Lung (tissue), 12 donors: ENCODE measurements around the gene SCRN2. TPM values are rescaled to one million over a fixed set of nuclear protein-coding genes. Genes with fewer than 3 reads are reported as not detected.

ENCODE experiments used
- ATAC-seq: fragments of 200-7000 bp; cut with Tn5 transposase; one replicate; pipeline ENCODE4 v1.9.1; 2020; ENCODE audit warnings: moderate number of reproducible peaks; ENCODE audit not compliant: insufficient read depth, low FRiP score
- DNase-seq, 3 donors: peaks; one replicate each; pipeline ENCODE4 v3.0.0-alpha.2; 2013 to 2017
- H3K27ac ChIP-seq, 2 donors: one replicate each; pipeline ENCODE4 v1.5.1; 2013; ENCODE audit warnings: mild to moderate bottlenecking in 2 of 2, moderate library complexity in 2 of 2, control low read depth in 1 of 2, inconsistent platforms in 1 of 2, low read depth in 1 of 2, low read length in 1 of 2
- H3K27me3 ChIP-seq, 3 donors: one replicate each; pipeline ENCODE4 v1.5.1; 2013; ENCODE audit warnings: low read length in 2 of 3; ENCODE audit not compliant: control insufficient read depth in 3 of 3, insufficient read depth in 3 of 3
- H3K36me3 ChIP-seq, 4 donors: one replicate each; pipeline ENCODE4 v1.5.1; 2013; ENCODE audit warnings: low read length in 4 of 4, mild to moderate bottlenecking in 1 of 4, moderate library complexity in 1 of 4; ENCODE audit not compliant: control insufficient read depth in 4 of 4, insufficient read depth in 4 of 4
- H3K4me1 ChIP-seq, 5 donors: one replicate each; pipeline ENCODE4 v1.5.1; 2013; ENCODE audit warnings: low read length in 5 of 5, mild to moderate bottlenecking in 2 of 5, moderate library complexity in 1 of 5; ENCODE audit not compliant: control insufficient read depth in 5 of 5, insufficient read depth in 5 of 5
- H3K4me3 ChIP-seq: one replicate; pipeline ENCODE4 v1.5.1; 2013; ENCODE audit warnings: mild to moderate bottlenecking, control low read depth, moderate library complexity
- H3K9ac ChIP-seq, 2 donors: one replicate each; pipeline ENCODE4 v1.5.1; 2013; ENCODE audit warnings: low read length in 2 of 2, control low read depth in 1 of 2; ENCODE audit not compliant: insufficient read depth in 1 of 2
- H3K9me3 ChIP-seq, 4 donors: one replicate each; pipeline ENCODE4 v1.5.1; 2013; ENCODE audit warnings: low read length in 3 of 4, mild to moderate bottlenecking in 1 of 4, moderate library complexity in 1 of 4; ENCODE audit not compliant: control insufficient read depth in 4 of 4, insufficient read depth in 3 of 4
- WGBS, 2 donors: extraction: QIAGEN DNeasy Blood & Tissue Kit; methylation state at CpG; one replicate each; pipeline ENCODE4 v1.1.7; 2013; 5-methylcytosine and 5-hydroxymethylcytosine counted together
- polyA plus RNA-seq, 2 donors: library from polyadenylated mRNA; stranded (reverse); fragments of 200-250 nt; gene quantifications; one replicate each; pipeline ENCODE4 v1.2.1, GENCODE V29; 2013
- total RNA-seq, 2 donors: library from RNA; depleted of rRNA in 1 of 2; stranded (reverse); fragments of >200 nt in 1 of 2; gene quantifications; one replicate each; pipeline ENCODE4 v1.2.1, GENCODE V29; 2014 to 2021
- TF ChIP-seq, protein P1 (sequence below): IDR thresholded peaks from 2 replicates; pipeline ENCODE4 v1.5.1; 2012; ENCODE audit warnings: mild to moderate bottlenecking; ENCODE audit errors: control extremely low read depth, extremely low read depth
- donor health status: control.
- donor health status: control.
- donor health status: Bipolar disorder and iron deficiency.
- donor health status: healthy.
- donor health status: DM: yes; HTN: yes; CAD: no.

The SCRN2 gene
- total and polyA plus RNA-seq, 4 donors = 22.8 to 61.7 (median 32.2) TPM

DNA sequence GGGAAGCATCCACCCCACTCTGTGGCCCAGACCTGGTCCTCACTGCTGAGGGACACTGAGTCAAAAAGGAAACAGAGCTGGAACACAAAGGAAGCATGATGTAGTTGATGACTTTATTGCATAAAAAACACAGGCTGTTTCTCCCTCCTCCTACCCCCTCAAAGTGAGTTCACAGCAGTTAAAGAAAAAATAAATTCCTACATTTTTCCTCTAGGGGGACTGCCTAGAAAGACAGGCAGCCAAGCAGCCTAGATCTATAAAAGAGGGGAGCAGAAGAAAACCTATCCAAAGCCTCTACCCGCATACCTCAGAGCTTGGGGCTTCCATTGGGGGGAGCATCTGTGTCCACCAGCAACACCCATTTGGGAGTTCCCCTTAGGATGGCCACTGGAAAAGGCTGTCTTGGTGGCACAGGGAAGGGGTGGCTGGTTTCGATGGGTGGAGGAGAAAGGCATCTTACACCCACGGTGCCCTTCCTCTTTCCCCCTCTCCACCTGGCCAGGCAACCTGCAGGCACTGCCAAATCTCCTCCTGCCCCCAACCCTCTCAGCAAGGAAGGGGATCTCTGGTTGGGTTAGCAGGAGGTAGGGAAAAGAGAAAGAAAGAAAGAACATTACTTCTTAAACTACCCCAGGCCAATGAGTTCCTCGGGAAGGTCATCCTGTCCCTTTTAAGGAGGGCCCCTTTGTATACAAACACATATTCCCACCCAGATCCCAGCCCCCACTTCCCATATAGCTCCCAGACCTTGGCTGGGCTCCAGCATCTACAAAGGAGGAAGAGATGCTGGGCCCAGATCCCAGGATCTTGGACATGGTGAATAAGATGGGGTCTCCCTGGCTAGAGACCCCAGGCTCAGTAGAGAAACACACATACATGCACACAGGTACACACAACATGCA is 4.0 kb upstream of the SCRN2 start:
- H3K27me3 ChIP-seq = peaks cover 2 to 30% (median 24%) of the 10 kb centered on the region in 3 donors
- H3K4me3 ChIP-seq = no peak overlapping the region
- DNase-seq = peak; percentile 81 to 90 (median 88)
- H3K27ac ChIP-seq = no peak overlapping the region
- no peak overlapping the region for H3K9ac ChIP-seq
- H3K9me3 ChIP-seq = no peaks in the 10 kb centered on the region
- TF ChIP-seq, protein P1, sequence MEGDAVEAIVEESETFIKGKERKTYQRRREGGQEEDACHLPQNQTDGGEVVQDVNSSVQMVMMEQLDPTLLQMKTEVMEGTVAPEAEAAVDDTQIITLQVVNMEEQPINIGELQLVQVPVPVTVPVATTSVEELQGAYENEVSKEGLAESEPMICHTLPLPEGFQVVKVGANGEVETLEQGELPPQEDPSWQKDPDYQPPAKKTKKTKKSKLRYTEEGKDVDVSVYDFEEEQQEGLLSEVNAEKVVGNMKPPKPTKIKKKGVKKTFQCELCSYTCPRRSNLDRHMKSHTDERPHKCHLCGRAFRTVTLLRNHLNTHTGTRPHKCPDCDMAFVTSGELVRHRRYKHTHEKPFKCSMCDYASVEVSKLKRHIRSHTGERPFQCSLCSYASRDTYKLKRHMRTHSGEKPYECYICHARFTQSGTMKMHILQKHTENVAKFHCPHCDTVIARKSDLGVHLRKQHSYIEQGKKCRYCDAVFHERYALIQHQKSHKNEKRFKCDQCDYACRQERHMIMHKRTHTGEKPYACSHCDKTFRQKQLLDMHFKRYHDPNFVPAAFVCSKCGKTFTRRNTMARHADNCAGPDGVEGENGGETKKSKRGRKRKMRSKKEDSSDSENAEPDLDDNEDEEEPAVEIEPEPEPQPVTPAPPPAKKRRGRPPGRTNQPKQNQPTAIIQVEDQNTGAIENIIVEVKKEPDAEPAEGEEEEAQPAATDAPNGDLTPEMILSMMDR = no peak
- H3K36me3 ChIP-seq = no peaks in the 10 kb centered on the region
- no peak for ATAC-seq
- 61% methylated on average over 4 of the region's 4 CpGs for WGBS, 2 donors
- peaks cover 0 to 72% (median 22%) of the 10 kb centered on the region in 5 donors for H3K4me1 ChIP-seq

DNA sequence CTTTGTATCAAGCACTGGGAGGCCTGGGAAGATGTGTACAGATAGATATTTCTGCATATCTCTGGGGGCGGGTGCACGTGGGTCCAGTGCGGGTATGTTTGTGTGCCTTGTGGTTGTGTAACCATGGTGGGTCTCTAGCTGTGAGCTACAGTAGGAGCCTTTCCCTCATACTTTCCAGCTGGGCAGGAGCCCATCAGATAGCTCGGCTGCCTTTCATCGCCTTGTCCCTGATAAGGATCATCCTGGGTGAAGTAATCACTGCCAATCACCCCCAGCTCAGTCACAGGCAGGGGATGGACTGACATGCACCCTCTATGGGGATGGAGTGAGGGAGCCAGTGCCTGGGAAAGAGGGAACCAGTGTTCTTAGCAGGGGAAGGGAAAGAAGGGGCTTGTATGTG is 3.2 kb upstream of the SCRN2 start:
- H3K9ac ChIP-seq = no peak overlapping the region
- 58 to 76% methylated on average over 5 of the region's 5 CpGs for whole genome bisulfite sequencing, 2 donors
- TF ChIP-seq, protein P1 = no peak
- peaks cover 2 to 25% (median 19%) of the 10 kb centered on the region in 3 donors for H3K27me3 ChIP-seq
- DNase-seq = peak; percentile 47 to 73 (median 52)
- no peaks in the 10 kb centered on the region for H3K36me3 ChIP-seq
- no peak overlapping the region for H3K4me3 ChIP-seq
- H3K9me3 ChIP-seq = no peaks in the 10 kb centered on the region
- H3K27ac ChIP-seq = no peak overlapping the region
- H3K4me1 ChIP-seq = peaks cover 0 to 80% (median 23%) of the 10 kb centered on the region in 5 donors
- no peak for ATAC-seq

DNA sequence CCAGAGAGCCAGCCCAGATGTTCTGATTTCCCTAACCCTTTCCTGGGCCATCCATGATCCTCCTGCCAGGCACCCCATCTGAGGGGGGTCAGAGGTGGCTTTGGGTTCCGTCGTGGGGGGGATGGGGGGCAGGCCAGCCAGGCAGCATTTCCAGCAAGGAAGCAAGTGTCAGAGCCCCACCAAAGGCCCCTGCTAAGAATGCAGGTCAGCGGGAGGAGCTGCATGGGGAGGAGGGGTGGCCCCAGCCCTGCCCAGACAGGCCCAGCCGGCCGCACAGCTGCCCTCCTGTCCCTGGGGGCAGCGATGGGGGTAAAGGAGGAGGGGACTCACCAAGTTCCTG is 2.3 kb upstream of the SCRN2 start:
- Histone ChIP-seq H3K9ac (no peak overlapping the region), H3K36me3 (peaks cover 0 to 8% (median 3%) of the 10 kb centered on the region in 4 donors), H3K9me3 (no peaks in the 10 kb centered on the region), H3K27ac (no peak overlapping the region), H3K27me3 (peaks cover 0 to 17% (median 10%) of the 10 kb centered on the region in 3 donors), H3K4me3 (no peak overlapping the region), H3K4me1 (peaks cover 0 to 80% (median 23%) of the 10 kb centered on the region in 5 donors)
- 35 to 45% methylated on average over 6 of the region's 6 CpGs for WGBS, 2 donors
- TF ChIP-seq, protein P1 = no peak
- no peak for DNase-seq
- no peak for ATAC-seq
